Bone marrow (tissue), 2 donors: Measurements from ENCODE around the gene CFAP74.
"Not testable (repeated sequence)": the region's sequence is repeated elsewhere in the genome, so short reads cannot be mapped to it uniquely, and the experiment has no call there.

Experiments
- DNase-seq, 2 donors: peaks; one replicate each; lab custom pipeline; 2025; lab: John Stamatoyannopoulos, UW

Gene CFAP74

DNA sequence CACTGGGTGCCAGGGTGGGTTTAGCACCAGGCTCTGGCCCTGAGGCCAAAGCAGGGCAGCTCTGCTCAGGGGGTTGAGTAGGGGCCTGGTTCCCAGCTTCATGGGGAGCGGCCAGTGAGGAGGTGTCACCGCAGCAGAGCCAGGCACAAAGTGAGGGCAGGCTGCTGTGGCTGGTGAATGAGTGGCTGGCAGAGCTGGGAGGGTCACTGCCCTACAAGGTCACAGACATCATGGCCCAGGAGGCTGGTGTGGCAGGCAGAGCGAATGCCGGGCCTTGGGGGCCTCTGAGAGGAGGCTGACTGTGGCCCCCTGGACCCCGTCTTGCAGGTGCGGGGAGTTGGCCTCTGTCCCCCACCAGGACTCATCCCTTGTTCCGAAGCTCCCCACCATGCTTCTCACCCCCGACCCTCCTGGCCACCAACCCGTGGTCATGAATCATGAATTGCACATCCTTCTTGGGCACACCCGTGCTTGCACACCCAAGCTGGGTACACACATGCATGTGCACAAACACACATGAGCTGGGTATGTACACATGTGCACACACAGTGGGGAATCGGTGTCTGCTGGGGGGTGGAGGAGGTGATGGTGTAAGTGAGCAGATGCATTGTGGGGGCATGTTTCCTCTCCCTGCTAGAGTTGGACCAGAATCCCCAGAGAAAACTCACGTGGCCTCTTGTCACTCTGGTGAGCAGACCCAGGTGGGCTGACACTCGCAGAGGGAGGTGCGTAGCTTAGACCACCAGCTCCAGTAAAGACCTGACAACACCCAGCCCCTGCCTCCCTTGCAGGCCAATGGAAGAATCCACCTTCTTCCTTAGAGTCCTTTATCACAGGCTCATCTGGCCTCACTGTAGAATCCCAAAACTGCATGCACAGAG is 107.9 kb downstream of the CFAP74 start:
- no peak for DNase-seq

DNA sequence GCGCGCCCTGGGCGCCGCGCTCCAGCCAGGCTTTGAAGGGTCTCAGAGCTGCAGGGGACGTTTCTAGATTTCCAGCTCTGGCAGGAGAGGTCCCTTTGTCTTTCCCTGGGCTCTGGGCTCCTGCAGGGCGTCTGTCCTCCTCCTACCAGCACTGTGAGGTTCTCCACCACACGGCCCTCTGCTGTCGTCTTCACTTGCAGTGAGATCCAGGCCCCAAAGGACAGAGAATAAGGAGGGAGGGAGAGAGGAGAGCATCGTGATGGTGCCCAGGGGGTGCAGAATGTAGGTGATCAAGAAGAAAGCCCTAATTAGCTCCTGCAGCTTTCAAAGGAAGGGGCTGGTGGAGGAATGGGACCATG is 108.5 kb downstream of the CFAP74 start:
- no peak for DNase-seq

DNA sequence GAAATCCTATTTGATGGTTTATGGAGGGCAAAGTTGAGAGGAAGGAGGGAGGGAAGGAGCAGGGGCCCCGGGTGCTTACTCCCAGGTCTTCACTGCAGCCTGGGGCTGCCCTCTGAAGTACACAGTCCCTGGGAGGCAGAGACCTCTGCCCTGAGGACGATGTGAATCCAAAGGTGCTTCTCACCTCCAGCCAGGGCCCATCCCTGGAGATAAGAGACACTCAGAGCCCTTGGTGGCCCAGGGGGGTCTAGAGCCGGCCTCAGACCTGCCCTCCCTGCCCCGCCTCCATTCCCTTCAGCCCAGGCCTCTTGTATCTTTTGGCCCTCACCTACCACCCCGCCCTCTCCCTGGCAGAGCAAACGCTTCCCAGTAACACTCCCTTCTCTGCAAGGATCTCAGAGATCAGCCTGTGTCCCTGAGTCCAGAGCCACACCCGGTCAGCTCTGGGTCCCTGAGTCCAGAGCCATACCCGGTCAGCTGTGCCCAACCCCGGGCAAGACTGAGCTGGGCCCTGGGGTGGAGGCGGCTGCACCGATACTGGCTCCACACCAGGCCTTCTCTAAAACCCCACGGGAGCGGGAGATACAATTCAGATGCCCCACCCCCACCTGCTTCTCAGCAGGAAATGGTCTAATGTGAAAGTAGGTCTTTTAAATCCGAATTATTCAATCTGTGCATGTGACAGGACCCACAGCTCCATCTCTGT is 109.1 kb downstream of the CFAP74 start:
- no peak for DNase-seq

DNA sequence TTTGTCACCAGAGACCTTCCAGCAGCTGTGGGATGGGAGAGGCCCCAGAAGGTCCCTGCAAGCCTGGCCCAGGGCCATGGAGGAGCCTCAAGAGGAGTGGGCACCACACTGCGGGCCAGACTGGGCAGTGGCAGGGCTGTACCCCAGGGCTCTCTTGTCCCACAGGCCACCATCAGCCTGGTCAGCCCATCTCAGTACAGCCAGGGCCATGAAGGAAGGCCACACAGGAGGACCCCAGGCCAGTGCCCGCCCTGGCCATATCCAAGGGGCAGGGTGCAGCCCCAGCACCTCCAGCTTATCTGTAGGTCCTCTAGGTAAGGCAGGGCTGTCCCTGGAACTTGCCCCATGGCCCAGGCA is 109.6 kb downstream of the CFAP74 start:
- DNase-seq = no peak

DNA sequence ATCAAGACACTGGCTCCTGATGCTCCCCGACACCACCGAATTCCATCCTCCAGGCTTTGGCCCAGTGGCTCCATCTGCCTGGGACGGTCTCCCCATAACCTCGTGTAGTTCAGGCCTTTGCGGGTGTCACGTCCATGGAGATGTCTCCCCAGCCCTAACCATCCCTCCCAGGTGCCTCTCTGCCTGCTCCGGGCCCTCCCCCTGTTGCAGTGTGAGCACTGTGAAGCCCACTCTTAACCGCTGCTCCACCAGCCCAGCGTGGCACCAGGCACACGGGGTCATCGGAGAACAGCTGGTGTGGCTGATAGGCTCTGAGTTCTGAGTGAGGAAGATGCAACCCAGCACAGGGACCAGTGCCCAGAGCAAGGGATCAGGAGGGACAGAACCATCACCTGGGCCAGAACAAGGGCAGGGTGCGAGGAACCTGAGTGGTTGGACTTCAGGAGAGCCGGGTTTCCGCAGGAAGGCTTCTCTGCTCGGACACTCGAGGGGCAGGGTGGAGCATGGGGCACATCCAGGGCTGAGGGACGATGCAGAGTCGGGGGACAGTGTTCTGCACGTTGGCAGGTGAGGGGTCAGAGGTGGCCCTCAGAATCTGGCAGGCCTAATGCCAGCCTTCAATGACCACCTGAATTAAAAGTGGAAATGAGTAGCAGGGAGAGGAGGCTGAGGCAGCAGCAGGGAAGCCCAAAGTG is 110.1 kb downstream of the CFAP74 start:
- no peak for DNase-seq

DNA sequence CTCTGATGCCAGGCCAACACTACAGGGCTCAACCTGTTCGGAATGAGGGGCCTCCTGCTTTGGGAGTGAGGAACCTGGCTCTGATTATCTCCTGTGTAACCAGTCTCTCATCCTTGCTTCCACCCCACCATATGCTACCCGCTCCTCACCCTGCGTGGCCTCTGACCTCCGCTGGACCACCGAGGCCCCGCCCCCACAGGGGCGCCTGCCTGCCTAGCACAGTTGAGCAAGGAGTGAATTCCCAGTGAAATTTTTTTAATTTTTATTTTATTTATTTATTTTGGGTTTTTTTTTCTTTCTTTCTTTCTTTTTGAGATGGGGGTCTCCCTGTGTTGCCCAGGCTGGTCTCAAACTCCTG is 110.8 kb downstream of the CFAP74 start:
- DNase-seq = no peak

DNA sequence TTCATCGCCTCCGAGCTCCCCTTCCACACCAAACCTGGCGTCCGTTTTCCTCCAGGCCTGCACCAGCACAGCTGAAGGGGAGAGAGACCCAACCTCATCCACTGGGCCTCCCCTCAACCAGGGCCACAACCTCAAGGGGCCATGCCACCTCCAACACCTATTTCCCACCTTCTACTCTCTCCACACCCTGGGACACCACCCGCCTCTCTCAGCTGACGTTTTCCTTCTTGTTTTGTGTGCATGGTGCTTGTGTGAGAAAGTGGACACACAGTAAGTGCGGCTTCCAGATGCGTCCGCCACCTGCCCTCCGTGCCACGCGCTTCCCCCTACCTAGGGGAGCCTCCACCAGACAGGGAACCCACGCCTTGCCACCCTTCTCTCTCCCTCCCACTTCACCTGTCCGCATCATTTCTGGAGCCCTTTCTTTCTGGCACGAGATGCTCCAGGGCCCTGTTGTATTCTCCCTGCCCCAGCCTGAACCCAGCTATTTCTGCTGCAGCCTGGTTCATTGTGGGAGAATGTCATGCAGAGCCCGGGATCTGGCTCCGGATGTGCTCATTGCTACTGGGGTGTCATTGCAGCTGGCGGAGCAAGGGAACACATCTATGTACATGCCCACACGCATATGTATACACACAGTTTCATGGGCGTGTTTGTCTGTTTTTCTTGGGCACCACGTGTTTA is 111.4 kb downstream of the CFAP74 start:
- no peak for DNase-seq

DNA sequence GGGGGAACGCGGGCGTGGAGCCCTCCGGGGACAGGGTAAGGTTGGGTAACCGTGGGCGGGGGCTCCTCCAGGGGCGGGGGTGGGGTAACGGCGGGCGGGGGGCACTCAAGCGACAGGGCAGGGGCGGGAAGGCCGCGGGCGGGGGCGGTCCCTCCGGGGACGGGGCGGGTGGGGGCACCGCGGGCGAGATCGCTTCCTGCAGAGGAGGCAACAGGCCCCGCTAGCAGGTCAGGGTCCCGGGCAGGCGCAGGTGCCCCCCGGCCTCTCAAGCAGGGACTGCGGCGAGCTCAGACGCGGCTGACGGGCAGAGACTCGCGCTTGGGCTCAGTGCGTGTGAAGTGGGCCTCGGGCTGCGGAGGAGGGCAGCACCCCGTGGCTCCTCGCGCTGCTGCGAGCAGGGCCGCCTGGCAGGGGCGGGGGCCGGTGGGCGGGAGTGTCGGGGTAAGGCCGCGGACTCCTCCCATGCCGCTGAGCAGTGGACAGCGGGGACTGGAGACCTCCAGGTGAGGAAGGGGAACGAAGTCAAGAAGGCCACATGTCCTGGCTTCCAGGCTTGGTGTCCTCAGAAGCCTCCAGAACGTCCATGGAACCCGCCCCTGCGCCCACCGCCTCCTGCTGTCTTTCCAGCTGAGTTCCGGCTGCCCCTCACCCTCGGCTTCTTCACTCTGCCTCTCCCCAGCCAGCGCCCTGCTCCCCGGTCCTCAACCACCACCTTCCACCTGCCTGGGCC is 112.1 kb downstream of the CFAP74 start:
- DNase-seq = peak in 1 of 2 donors; percentile 47

DNA sequence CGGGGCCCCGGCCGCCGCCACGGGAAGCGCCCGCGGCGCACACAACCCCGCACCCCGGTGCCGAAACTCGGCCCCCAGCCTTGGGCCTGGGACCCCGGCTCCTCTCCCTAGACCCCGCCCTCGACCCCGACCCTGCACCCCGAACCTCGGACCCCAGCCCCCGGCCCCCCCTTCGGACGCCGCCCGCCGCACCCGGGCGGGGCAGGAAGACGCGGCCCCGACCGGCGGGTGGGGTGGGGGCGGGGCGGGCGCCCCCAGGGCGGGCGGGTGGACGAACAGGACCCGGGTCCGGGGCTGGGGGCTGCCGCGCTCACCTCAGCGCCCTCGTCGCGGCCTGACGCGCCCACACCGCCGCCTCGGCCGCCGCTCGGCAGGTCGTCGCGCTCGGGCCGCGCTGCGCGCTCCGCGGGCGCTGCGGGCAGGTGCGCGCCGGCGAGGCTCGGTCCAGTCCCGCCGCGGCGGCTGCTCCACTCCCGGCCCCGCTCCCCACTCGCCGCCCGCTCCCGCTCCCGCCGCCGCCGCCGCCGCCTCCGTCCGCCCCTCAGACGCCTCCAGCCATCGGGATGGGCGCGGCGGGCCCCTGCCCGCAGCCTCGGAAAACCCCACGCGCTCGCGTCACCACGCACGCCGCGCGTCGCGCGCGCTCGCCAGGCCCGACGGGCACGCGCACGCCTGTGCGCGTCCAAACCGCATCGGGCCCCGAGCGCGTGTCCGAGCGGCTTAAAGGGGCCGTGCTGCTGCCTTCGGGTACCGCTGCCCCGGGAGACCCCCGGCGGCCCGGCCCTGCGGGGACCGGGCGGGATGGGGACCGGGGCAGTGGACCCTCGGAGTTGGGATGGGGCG is 112.9 kb downstream of the CFAP74 start, which contains the start of gene GNB1:
TSS of gene GNB1 (minus strand) at position 582 of the 843 bp plus-strand sequence. CDS start 65,634 bp downstream, outside the sequence.
- peak; percentile 36 to 90 for DNase-seq

DNA sequence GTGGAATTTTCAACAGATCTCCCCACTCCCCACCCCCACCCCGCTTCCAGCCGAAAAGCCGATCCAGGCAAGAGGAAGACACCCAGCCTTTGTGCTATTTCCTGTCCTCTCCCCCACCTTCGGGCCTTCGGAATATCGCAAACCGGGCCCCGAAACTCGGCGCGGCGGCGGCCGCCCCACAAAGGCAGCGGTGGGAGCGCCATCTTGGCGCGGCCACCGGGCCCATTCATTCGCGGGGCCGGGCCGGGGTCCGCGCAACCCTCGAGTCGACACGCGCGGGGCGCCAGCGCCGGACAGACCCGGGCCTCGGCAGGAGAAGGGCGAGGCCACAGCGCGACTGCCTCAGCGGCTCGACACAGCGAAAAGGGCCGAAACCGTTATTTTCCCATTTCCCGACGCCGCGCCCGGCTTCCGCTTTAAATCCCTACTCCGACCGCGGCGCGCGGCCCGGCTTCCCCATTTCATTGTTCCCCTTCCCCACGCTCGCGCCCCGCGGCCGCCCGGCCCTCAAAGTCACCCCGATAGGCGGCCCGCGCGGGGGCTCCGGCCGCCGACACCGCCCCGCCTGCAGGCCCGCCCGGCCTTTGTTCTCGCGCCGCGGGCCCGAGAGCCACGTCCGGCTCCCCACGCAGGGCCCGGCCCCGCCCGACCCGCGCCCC is 113.6 kb downstream of the CFAP74 start:
- peak; percentile 41 to 52 for DNase-seq

DNA sequence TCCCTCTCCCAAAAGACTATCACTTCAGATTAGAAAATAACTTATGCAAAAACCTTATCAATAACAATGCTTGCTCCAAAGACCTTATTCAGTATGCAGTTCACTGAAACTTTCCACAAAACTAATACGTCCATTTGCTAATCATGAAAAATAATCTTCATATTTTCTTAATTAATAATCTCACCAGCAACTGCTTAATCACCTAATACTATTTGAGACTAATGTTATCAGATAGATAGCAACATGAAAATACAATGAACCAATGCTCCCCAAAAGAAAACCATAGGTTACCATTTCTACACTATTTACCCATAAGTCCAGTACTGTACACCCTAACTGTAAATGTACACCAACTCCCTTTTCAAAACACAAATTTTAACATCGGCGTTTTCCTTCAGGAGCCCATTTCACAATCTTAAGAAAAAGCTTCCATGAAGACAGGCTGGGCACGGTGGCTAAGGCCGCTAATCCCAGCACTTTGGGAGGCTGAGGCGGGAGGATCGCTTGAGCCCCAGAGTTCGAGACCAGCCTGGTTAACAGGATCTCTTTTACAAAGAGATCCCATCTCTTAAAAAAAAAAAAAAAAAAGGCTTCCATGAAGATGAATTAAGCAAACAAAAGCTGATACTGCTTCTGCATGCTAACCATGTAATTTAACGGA is 114.4 kb downstream of the CFAP74 start:
- no peak for DNase-seq

DNA sequence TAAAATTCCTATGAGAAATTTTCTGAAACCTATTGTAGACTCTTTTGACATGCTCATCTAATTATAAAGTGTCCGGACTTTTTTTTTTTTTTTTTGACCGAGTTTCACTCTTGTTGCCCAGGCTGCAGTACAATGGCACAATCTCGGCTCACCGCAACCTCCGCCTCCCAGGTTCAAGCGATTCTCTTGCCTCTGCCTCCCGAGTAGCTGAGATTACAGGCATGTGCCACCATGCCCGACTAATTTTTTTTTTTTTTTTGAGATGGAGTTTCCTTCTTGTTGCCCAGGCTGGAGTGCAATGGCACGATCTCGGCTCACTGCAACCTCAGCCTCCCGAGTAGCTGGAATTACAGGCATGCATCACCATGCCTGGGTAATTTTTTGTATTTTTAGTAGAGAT is 119.7 kb downstream of the CFAP74 start:
- not testable (repeated sequence) for DNase-seq

DNA sequence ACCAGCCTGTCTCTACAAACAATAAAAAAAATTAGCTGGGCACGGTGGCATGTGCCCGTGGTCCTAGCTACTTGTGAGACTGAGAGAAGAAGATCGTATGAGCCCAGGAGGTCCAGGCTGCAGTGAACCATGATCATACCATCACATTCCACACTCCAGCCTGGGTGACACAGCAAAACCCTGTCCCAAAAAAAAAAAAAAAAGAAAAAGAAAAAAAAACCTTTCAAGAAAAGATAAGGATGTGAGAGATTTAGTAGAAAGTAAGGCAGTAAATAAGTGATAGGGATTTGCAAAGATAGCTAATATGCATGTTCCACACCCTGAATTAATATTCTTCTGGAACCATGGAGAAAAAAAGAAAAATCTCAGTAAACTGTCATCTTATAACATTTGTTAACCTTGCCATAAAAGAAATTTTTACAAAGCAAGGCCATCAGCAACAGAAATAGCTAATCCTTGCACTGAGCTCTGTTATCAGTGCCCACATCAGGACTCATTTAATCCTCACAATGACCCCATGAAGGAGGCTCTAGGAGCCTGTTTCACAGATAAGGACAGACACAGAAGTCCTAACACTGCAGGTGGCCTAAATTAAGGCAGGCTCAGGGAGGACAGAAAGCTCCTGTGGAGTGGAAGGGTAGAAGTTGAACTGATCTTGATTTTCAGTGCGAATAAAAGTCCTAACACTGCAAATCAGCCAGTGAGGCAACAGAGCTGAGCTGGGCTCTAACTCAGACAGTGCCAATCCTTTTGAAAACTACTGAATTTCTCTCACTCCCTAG is 120.3 kb downstream of the CFAP74 start:
- DNase-seq = no peak

DNA sequence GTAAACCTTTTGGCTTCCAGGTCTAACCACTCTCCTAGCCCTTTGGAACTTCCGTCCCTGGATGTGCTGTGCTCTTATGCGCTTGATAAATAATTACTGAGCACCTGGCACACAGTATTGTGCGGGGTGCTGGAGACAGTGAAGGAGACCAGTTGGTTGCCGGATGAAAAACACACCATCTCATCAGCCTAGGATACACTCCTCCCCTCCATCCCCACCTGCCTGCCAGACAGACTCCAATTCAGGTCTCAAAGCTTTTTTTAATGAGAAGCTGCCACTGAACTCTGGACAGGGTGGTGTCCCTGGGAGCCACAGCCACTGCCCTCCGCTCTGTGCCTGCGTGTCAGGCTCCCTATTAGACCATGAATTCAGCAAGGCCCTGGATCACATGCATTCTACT is 121.9 kb downstream of the CFAP74 start:
- DNase-seq = no peak

DNA sequence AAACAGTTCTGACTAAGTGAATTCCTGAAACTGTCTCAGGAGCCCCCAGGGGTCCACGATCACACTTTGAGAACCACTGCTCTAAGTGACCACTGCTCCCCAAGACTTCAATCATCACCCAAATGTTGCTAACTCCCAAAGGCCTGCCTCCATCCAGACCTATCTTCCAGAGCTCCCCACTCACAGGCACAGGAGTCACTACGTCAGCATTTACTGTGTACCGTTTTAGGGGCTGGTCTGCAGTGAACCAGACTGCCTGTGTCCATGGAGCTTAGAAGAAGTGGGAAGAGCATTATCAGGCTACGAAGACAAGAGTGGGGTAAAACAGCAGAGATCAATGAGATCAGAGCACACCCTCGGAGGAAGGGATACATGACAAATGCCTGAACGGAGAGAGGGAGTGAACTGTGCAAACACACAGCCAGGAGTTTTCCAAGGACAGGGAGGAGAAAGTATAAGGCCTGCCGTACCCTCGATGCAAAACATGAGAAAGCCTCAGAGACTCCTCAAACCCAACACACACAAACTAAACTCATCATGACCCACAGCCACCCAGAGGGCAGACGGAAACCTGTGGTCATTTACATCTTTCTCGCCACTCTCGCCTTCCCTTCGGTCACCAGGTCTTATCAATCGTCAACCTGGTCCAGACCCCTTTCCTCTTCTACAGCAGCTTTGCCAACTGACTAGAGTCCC is 122.8 kb downstream of the CFAP74 start:
- no peak for DNase-seq

DNA sequence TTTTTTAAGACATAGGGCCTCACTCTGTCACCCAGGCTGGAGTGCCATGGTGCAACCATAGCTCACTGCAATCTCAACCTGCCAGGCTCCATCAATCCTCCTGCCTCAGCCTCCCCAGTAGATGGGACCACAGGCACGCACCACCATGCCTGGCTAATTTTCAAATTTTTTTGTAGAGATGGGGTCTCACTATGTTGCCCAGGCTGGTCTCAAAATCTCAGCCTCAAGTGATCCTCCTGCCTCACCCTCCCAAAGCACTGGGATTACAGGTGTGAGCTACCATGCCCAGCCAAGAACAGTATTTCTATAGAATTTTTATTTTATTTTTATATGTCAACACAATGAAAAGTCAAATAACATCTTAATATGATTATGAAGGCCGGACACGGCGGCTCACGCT is 123.6 kb downstream of the CFAP74 start:
- no peak for DNase-seq

DNA sequence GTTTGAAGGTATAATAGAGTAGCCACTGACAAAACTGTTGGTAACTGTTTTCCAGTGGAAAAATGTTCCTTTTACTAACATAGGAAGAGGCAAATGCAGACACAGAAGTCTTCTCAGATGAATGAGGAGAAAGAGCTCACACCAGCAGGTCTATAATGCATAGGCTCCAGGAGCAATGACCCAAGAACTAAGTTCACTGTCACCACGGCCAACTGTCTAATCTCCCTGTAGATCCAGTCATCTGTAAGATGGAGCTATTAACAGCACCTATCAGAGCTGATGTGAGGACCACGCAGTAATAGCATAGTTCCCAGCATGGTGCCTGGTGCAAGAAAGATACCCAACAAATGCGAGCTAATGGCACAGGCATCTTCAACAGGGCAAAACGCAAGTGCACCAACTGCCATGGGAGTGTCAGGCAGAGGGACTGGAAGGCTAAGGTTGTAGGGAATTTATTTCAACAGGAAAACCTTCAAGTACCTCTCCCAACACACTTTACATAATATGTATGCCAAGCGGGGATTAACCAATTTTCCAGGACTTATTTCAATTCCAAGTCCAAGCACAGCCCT is 125.6 kb downstream of the CFAP74 start:
- no peak for DNase-seq
